ENCODE results near the gene POU3F1.

Gene POU3F1

GRCh38 chr1:38020396-38020795, 26.2 kb downstream of the POU3F1 start:
- H3K36me3 ChIP-seq (ENCODE audit: low read depth) = peaks cover 95% of the 10 kb centered on the region
- TF ChIP-seq, protein P1, sequence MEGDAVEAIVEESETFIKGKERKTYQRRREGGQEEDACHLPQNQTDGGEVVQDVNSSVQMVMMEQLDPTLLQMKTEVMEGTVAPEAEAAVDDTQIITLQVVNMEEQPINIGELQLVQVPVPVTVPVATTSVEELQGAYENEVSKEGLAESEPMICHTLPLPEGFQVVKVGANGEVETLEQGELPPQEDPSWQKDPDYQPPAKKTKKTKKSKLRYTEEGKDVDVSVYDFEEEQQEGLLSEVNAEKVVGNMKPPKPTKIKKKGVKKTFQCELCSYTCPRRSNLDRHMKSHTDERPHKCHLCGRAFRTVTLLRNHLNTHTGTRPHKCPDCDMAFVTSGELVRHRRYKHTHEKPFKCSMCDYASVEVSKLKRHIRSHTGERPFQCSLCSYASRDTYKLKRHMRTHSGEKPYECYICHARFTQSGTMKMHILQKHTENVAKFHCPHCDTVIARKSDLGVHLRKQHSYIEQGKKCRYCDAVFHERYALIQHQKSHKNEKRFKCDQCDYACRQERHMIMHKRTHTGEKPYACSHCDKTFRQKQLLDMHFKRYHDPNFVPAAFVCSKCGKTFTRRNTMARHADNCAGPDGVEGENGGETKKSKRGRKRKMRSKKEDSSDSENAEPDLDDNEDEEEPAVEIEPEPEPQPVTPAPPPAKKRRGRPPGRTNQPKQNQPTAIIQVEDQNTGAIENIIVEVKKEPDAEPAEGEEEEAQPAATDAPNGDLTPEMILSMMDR (IDR thresholded peaks at IDR 0.05; ENCODE audit: poor library complexity, severe bottlenecking) = no peak
- no peaks in the 10 kb centered on the region for H3K27me3 ChIP-seq (ENCODE audit: insufficient read depth, poor library complexity, severe bottlenecking)
- no peak overlapping the region for H3K4me3 ChIP-seq (ENCODE audit: severe bottlenecking)
- no peak overlapping the region for H3K27ac ChIP-seq (ENCODE audit: poor library complexity, severe bottlenecking)
- no peaks in the 10 kb centered on the region for H3K9me3 ChIP-seq (ENCODE audit: severe bottlenecking)
- ATAC-seq (ENCODE audit: low read depth) = no peak
- H3K4me1 ChIP-seq (ENCODE audit: insufficient read depth, poor library complexity, severe bottlenecking) = peaks cover 6% of the 10 kb centered on the region
- no peak for DNase-seq (ENCODE audit: low spot score)

DNA sequence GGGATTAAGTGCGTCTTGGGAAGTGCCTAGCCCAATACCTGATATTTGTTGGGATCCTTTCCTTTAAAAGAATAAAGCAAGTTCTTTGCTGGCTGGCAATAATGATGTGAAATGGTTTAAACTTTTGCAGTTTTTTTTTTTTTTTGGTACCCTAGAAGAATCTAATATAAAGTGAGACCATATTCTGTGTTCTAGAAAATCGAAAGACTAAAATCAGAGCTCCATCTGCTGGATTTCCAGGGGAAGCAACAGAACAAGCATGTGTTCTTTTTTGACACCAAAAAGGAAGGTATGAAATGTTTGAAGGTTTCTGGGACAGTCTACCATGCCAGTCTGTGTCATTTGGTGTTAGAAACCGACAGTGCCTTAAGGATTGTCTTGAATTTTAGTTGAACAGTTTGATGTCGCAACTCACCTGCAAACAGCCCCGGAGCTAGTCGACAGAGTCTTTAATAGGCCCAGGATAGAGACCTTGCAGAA, 27.7 kb downstream of the POU3F1 start:
- ATAC-seq (ENCODE audit: low read depth) = no peak
- H3K36me3 ChIP-seq (ENCODE audit: low read depth) = peaks cover 99% of the 10 kb centered on the region
- H3K4me3 ChIP-seq (ENCODE audit: severe bottlenecking) = no peak overlapping the region

GRCh38 chr1:38015978-38016725, 30.4 kb downstream of the POU3F1 start:
- Histone ChIP-seq H3K27me3 (ENCODE audit: insufficient read depth, poor library complexity, severe bottlenecking) (no peaks in the 10 kb centered on the region), H3K36me3 (ENCODE audit: low read depth) (peaks cover 73% of the 10 kb centered on the region), H3K4me3 (ENCODE audit: severe bottlenecking) (no peak overlapping the region), H3K9me3 (ENCODE audit: severe bottlenecking) (no peaks in the 10 kb centered on the region), H3K4me1 (ENCODE audit: insufficient read depth, poor library complexity, severe bottlenecking) (peaks cover 8% of the 10 kb centered on the region), H3K27ac (ENCODE audit: poor library complexity, severe bottlenecking) (no peak overlapping the region)
- DNase-seq (ENCODE audit: low spot score) (no peak), ATAC-seq (ENCODE audit: low read depth) (no peak)
- TF ChIP-seq, protein P1 (IDR thresholded peaks at IDR 0.05; ENCODE audit: poor library complexity, severe bottlenecking) = no peak

More for the DNA sequence above, 27.7 kb downstream of the POU3F1 start:
- Histone ChIP-seq H3K9me3 (ENCODE audit: severe bottlenecking) (no peaks in the 10 kb centered on the region), H3K4me1 (ENCODE audit: insufficient read depth, poor library complexity, severe bottlenecking) (no peaks in the 10 kb centered on the region), H3K27ac (ENCODE audit: poor library complexity, severe bottlenecking) (no peak overlapping the region), H3K27me3 (ENCODE audit: insufficient read depth, poor library complexity, severe bottlenecking) (no peaks in the 10 kb centered on the region)
- DNase-seq (ENCODE audit: low spot score) = no peak
- TF ChIP-seq, protein P1 (IDR thresholded peaks at IDR 0.05; ENCODE audit: poor library complexity, severe bottlenecking) = peak; percentile 76

- DNase-seq (ENCODE audit: low spot score) = no peak
- H3K27ac ChIP-seq (ENCODE audit: poor library complexity, severe bottlenecking) = no peak overlapping the region
Observed at GRCh38 chr1:38014724-38015424, 31.7 kb downstream of the POU3F1 start.

More at GRCh38 chr1:38014724-38015424, 31.7 kb downstream of the POU3F1 start:
- Histone ChIP-seq H3K4me3 (ENCODE audit: severe bottlenecking) (no peak overlapping the region), H3K9me3 (ENCODE audit: severe bottlenecking) (no peaks in the 10 kb centered on the region), H3K36me3 (ENCODE audit: low read depth) (peaks cover 60% of the 10 kb centered on the region), H3K4me1 (ENCODE audit: insufficient read depth, poor library complexity, severe bottlenecking) (peaks cover 8% of the 10 kb centered on the region), H3K27me3 (ENCODE audit: insufficient read depth, poor library complexity, severe bottlenecking) (no peaks in the 10 kb centered on the region)
- TF ChIP-seq, protein P1 (IDR thresholded peaks at IDR 0.05; ENCODE audit: poor library complexity, severe bottlenecking) = no peak
- no peak for ATAC-seq (ENCODE audit: low read depth)

All from RWPE2 (cell line).